PFSK-1 (cell line): ENCODE data around the gene VIL1.

Experiments
- FOXP2 ChIP-seq: optimal IDR thresholded peaks from 2 replicates; pipeline ENCODE3; 2011; ENCODE audit warnings: borderline replicate concordance, control low read depth, inconsistent platforms; ENCODE audit not compliant: insufficient read depth; ENCODE audit errors: extremely low read length, extremely low read depth
- POLR2AphosphoS5 ChIP-seq: IDR thresholded peaks from 2 replicates; pipeline ENCODE4 v1.6.1; 2012; ENCODE audit warnings: low read depth, mild to moderate bottlenecking, control low read depth, low read length, moderate library complexity
- SIN3A ChIP-seq: IDR thresholded peaks from 2 replicates; pipeline ENCODE4 v1.6.1; 2012; ENCODE audit warnings: mild to moderate bottlenecking, low read length, moderate library complexity, borderline replicate concordance; ENCODE audit not compliant: insufficient read depth
- TAF1 ChIP-seq: IDR thresholded peaks from 2 replicates; pipeline ENCODE4 v1.6.1; 2012; ENCODE audit warnings: low read length, control low read depth, borderline replicate concordance; ENCODE audit not compliant: insufficient read depth
- TF ChIP-seq, protein P1 (sequence below), 2 experiments: IDR thresholded peaks; 2 replicates each; pipeline versions ENCODE4 v1.6.1 to v1.8.0; 2011 to 2012; ENCODE audit warnings: low read depth in 2 of 2, low read length in 2 of 2, control low read depth in 1 of 2, inconsistent platforms in 1 of 2, mild to moderate bottlenecking in 1 of 2, moderate library complexity in 1 of 2; ENCODE audit not compliant: insufficient read depth in 1 of 2

The VIL1 gene

GRCh38 chr2:218430721-218431120, 11.8 kb downstream of the VIL1 start:
- TF ChIP-seq, protein P1, sequence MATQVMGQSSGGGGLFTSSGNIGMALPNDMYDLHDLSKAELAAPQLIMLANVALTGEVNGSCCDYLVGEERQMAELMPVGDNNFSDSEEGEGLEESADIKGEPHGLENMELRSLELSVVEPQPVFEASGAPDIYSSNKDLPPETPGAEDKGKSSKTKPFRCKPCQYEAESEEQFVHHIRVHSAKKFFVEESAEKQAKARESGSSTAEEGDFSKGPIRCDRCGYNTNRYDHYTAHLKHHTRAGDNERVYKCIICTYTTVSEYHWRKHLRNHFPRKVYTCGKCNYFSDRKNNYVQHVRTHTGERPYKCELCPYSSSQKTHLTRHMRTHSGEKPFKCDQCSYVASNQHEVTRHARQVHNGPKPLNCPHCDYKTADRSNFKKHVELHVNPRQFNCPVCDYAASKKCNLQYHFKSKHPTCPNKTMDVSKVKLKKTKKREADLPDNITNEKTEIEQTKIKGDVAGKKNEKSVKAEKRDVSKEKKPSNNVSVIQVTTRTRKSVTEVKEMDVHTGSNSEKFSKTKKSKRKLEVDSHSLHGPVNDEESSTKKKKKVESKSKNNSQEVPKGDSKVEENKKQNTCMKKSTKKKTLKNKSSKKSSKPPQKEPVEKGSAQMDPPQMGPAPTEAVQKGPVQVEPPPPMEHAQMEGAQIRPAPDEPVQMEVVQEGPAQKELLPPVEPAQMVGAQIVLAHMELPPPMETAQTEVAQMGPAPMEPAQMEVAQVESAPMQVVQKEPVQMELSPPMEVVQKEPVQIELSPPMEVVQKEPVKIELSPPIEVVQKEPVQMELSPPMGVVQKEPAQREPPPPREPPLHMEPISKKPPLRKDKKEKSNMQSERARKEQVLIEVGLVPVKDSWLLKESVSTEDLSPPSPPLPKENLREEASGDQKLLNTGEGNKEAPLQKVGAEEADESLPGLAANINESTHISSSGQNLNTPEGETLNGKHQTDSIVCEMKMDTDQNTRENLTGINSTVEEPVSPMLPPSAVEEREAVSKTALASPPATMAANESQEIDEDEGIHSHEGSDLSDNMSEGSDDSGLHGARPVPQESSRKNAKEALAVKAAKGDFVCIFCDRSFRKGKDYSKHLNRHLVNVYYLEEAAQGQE (IDR thresholded peaks at IDR 0.05; ENCODE audit: insufficient read depth in 1 of 2, low read depth in 2 of 2, low read length in 2 of 2) = no peak
- TF ChIP-seq TAF1 (no peak), SIN3A (no peak), POLR2AphosphoS5 (no peak), FOXP2 (no peak)

DNA sequence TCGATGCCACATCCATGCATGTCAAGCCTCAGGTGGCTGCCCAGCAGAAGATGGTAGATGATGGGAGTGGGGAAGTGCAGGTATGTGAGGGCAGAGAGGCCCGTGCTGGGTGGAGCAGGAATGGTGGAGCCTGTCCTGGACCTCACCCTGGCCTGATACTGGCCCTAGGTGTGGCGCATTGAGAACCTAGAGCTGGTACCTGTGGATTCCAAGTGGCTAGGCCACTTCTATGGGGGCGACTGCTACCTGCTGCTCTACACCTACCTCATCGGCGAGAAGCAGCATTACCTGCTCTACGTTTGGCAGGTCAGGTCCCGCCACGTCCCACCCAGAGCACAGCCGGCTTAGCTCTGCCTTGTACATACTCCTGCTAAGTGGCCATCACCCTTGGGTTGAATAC, 13.0 kb downstream of the VIL1 start:
- TF ChIP-seq FOXP2 = no peak
- TF ChIP-seq POLR2AphosphoS5 = no peak
- TF ChIP-seq TAF1 = no peak
- TF ChIP-seq, protein P1 (IDR thresholded peaks at IDR 0.05; ENCODE audit: insufficient read depth in 1 of 2, low read depth in 2 of 2, low read length in 2 of 2) = no peak
- no peak for TF ChIP-seq SIN3A

- TF ChIP-seq FOXP2 = no peak
- TF ChIP-seq POLR2AphosphoS5 = no peak
- no peak for TF ChIP-seq SIN3A
- TF ChIP-seq, protein P1 (IDR thresholded peaks at IDR 0.05; ENCODE audit: insufficient read depth in 1 of 2, low read depth in 2 of 2, low read length in 2 of 2) = no peak
- no peak for TF ChIP-seq TAF1
These were observed 13.9 kb downstream of the VIL1 start for GRCh38 chr2:218432676-218433365.

GRCh38 chr2:218434456-218434855, 15.5 kb downstream of the VIL1 start:
- TF ChIP-seq FOXP2 = no peak
- TF ChIP-seq POLR2AphosphoS5 = no peak
- TF ChIP-seq TAF1 = no peak
- TF ChIP-seq SIN3A = no peak

GRCh38 chr2:218435003-218435982, 16.4 kb downstream of the VIL1 start:
- no peak for TF ChIP-seq TAF1
- TF ChIP-seq FOXP2 = no peak
- TF ChIP-seq, protein P1 (IDR thresholded peaks at IDR 0.05; ENCODE audit: insufficient read depth in 1 of 2, low read depth in 2 of 2, low read length in 2 of 2) = no peak
- no peak for TF ChIP-seq SIN3A
- TF ChIP-seq POLR2AphosphoS5 = no peak
